ELR (cell line): Measurements from ENCODE around the gene TPST2.

Experiments used
- DNase-seq: peaks from one replicate; pipeline ENCODE4 v3.0.0-alpha.2; 2015; ENCODE audit warnings: low read depth

TPST2 gene

GRCh38 chr22:26496456-26496855 is 93.5 kb downstream of the TPST2 start:
- DNase-seq = no peak

GRCh38 chr22:26494506-26494905 is 95.4 kb downstream of the TPST2 start:
- DNase-seq = no peak

- DNase-seq = no peak
These were observed 97.7 kb downstream of the TPST2 start for GRCh38 chr22:26492220-26492619.

- DNase-seq = no peak
These were observed 100.4 kb downstream of the TPST2 start for GRCh38 chr22:26489447-26490036.

GRCh38 chr22:26487996-26488395 is 101.9 kb downstream of the TPST2 start:
- DNase-seq = no peak

GRCh38 chr22:26486394-26486793 is 103.5 kb downstream of the TPST2 start:
- no peak for DNase-seq

GRCh38 chr22:26485806-26486390 is 104.0 kb downstream of the TPST2 start:
- no peak for DNase-seq

GRCh38 chr22:26485013-26485412 is 104.9 kb downstream of the TPST2 start:
- peak; percentile 24 for DNase-seq

GRCh38 chr22:26484360-26484706 is 105.6 kb downstream of the TPST2 start:
- peak; percentile 62 for DNase-seq

- DNase-seq = peak; percentile 92
These were observed 106.2 kb downstream of the TPST2 start, which contains the start of the genes HPS4 and SRRD for GRCh38 chr22:26483439-26484359. TSS of gene HPS4 (minus strand) at chr22:26483783. CDS start at chr22:26481762, 2,021 bp downstream. TSS of gene SRRD (plus strand) at chr22:26483877. CDS start at chr22:26483891, 14 bp downstream.

GRCh38 chr22:26483043-26483438 is 106.9 kb downstream of the TPST2 start:
- DNase-seq = no peak

- no peak for DNase-seq
These were observed 107.8 kb downstream of the TPST2 start for GRCh38 chr22:26482161-26482560.

- no peak for DNase-seq
These were observed 108.2 kb downstream of the TPST2 start for GRCh38 chr22:26481694-26482093.

GRCh38 chr22:26481112-26481693 is 108.7 kb downstream of the TPST2 start:
- DNase-seq = no peak

GRCh38 chr22:26480611-26480932 is 109.4 kb downstream of the TPST2 start:
- DNase-seq = no peak

- DNase-seq = no peak
These were observed 109.9 kb downstream of the TPST2 start for GRCh38 chr22:26479792-26480610.

- no peak for DNase-seq
These were observed 110.7 kb downstream of the TPST2 start for GRCh38 chr22:26479043-26479791.

- DNase-seq = peak; percentile 30
These were observed 112.6 kb downstream of the TPST2 start for GRCh38 chr22:26477341-26477731.

- peak; percentile 84 for DNase-seq
These were observed 113.1 kb downstream of the TPST2 start for GRCh38 chr22:26476705-26477340.

- DNase-seq = peak; percentile 68
These were observed 115.2 kb downstream of the TPST2 start for GRCh38 chr22:26474682-26475081.
